DMS53 (cell line): ENCODE data around the gene PI4KB.
"Not testable (repeated sequence)": the region's sequence is repeated elsewhere in the genome, so short reads cannot be mapped to it uniquely, and the experiment has no call there.

Experiments used
- DNase-seq: peaks from one replicate; lab custom pipeline; 2025; lab: John Stamatoyannopoulos, UW

Gene PI4KB

GRCh38 chr1:151281225-151281968 lies 45.8 kb downstream of the PI4KB start:
- DNase-seq: peak; percentile 99

- DNase-seq: no peak
Observed at GRCh38 chr1:151277249-151277648, 50.0 kb downstream of the PI4KB start.

GRCh38 chr1:151275341-151275740 lies 51.9 kb downstream of the PI4KB start:
- not testable (repeated sequence) for DNase-seq

GRCh38 chr1:151273924-151274466 lies 53.2 kb downstream of the PI4KB start:
- DNase-seq: no peak

- no peak for DNase-seq
Observed at GRCh38 chr1:151267760-151268159, 59.5 kb downstream of the PI4KB start.

GRCh38 chr1:151266821-151267220 lies 60.4 kb downstream of the PI4KB start:
- no peak for DNase-seq

GRCh38 chr1:151266315-151266714 lies 60.9 kb downstream of the PI4KB start:
- no peak for DNase-seq

GRCh38 chr1:151265446-151266236 lies 61.6 kb downstream of the PI4KB start:
- DNase-seq: no peak

GRCh38 chr1:151259351-151259750 lies 67.9 kb downstream of the PI4KB start:
- no peak for DNase-seq

GRCh38 chr1:151255381-151255780 lies 71.8 kb downstream of the PI4KB start:
- DNase-seq: peak; percentile 41

GRCh38 chr1:151254217-151255213 lies 72.7 kb downstream of the PI4KB start, which contains the start of gene PSMD4:
PSMD4 (plus strand) TSS chr1:151254734; CDS start chr1:151254783, 49 bp downstream.
- peak; percentile 99 for DNase-seq

- peak; percentile 94 for DNase-seq
Observed at GRCh38 chr1:151251656-151252470, 75.4 kb downstream of the PI4KB start.

GRCh38 chr1:151246786-151247185 lies 80.4 kb downstream of the PI4KB start:
- DNase-seq: no peak

GRCh38 chr1:151243683-151244216 lies 83.5 kb downstream of the PI4KB start:
- no peak for DNase-seq

- DNase-seq: no peak
Observed at GRCh38 chr1:151242442-151242841, 84.8 kb downstream of the PI4KB start.
